WTC11 (cell line): ENCODE data around the gene GTF3C2. TPM values are rescaled to one million over a fixed set of nuclear protein-coding genes. Genes with fewer than 3 reads are reported as not detected.

Experiments
- ATAC-seq: fragments of 200-7000 bp; cut with Tn5 transposase; 2 replicates; pipeline ENCODE4 v1.10.0; 2021; ENCODE audit warnings: mild to moderate bottlenecking, moderate library complexity
- CTCF ChIA-PET: fragments of 300-600 bp; sonication (Branson Sonifier 250); formaldehyde crosslinking; loops from one replicate; lab custom pipeline; 2021; ENCODE audit warnings: antibody characterized with exemption; lab: Charles Lee
- POLR2A ChIA-PET: fragments of 350-600 bp; sonication (Branson Sonifier 250); formaldehyde crosslinking; loops from one replicate; lab custom pipeline; 2021; ENCODE audit warnings: antibody characterized with exemption; lab: Charles Lee
- DNase-seq: peaks from one replicate; pipeline ENCODE4 v3.0.0; 2021; ENCODE audit warnings: low spot score
- H3K27ac Mint-ChIP-seq: 2 replicates; pipeline ENCODE4 v1.8.0; 2021; ENCODE audit warnings: mixed read lengths
- H3K27me3 Mint-ChIP-seq: 2 replicates; pipeline ENCODE4 v1.8.0; 2021; ENCODE audit warnings: low read depth, mild to moderate bottlenecking, moderate library complexity, mixed read lengths
- H3K36me3 Mint-ChIP-seq: 2 replicates; pipeline ENCODE4 v1.8.0; 2021; ENCODE audit warnings: mixed read lengths
- H3K4me1 Mint-ChIP-seq: 2 replicates; pipeline ENCODE4 v1.8.0; 2022; ENCODE audit warnings: mixed read lengths
- H3K4me3 Mint-ChIP-seq: 2 replicates; pipeline ENCODE4 v1.8.0; 2021; ENCODE audit warnings: mild to moderate bottlenecking, moderate library complexity, mixed read lengths
- H3K9me3 Mint-ChIP-seq: 2 replicates; pipeline ENCODE4 v1.8.0; 2021; ENCODE audit warnings: mixed read lengths
- CREB1 ChIP-seq: sonication (generic); formaldehyde crosslinking; IDR thresholded peaks from 2 replicates; pipeline ENCODE4 v1.8.0; 2023; ENCODE audit warnings: mild to moderate bottlenecking, missing genetic modification reagents
- FOXP1 ChIP-seq: sonication (generic); formaldehyde crosslinking; IDR thresholded peaks from 2 replicates; pipeline ENCODE4 v1.8.0; 2022; ENCODE audit warnings: missing genetic modification reagents, mild to moderate bottlenecking, moderate library complexity, borderline replicate concordance
- GABPB1 ChIP-seq: sonication (generic); formaldehyde crosslinking; IDR thresholded peaks from 2 replicates; pipeline ENCODE4 v1.8.1; 2023; ENCODE audit warnings: mild to moderate bottlenecking, missing genetic modification reagents
- JUN ChIP-seq: sonication (generic); formaldehyde crosslinking; IDR thresholded peaks from 2 replicates; pipeline ENCODE4 v1.8.0; 2023; ENCODE audit warnings: mild to moderate bottlenecking, missing genetic modification reagents
- NR2C2 ChIP-seq: sonication (generic); formaldehyde crosslinking; IDR thresholded peaks from 2 replicates; pipeline ENCODE4 v1.8.0; 2022; ENCODE audit warnings: mild to moderate bottlenecking, missing genetic modification reagents
- RORB ChIP-seq: fragments of 250-450 bp; sonication (Bioruptor Pico); IDR thresholded peaks from 2 replicates; pipeline ENCODE4 v1.9.0; 2021; ENCODE audit warnings: mild to moderate bottlenecking
- SMAD3 ChIP-seq: sonication (generic); formaldehyde crosslinking; IDR thresholded peaks from 2 replicates; pipeline ENCODE4 v1.8.0; 2022; ENCODE audit warnings: missing genetic modification reagents, mild to moderate bottlenecking, borderline replicate concordance
- SOX15 ChIP-seq: fragments of 250-450 bp; sonication (Bioruptor Pico); IDR thresholded peaks from 2 replicates; pipeline ENCODE4 v1.9.0; 2021; ENCODE audit warnings: mild to moderate bottlenecking
- TEAD1 ChIP-seq: sonication (generic); formaldehyde crosslinking; IDR thresholded peaks from 2 replicates; pipeline ENCODE4 v1.8.0; 2022; ENCODE audit warnings: mild to moderate bottlenecking, missing genetic modification reagents
- ZBTB21 ChIP-seq: sonication (generic); formaldehyde crosslinking; IDR thresholded peaks from 2 replicates; pipeline ENCODE4 v1.8.1; 2023; ENCODE audit warnings: mild to moderate bottlenecking, missing genetic modification reagents, borderline replicate concordance
- ZNF121 ChIP-seq: sonication (generic); formaldehyde crosslinking; IDR thresholded peaks from 2 replicates; pipeline ENCODE4 v1.8.0; 2023; ENCODE audit warnings: missing genetic modification reagents
- total RNA-seq: library from RNA; stranded (reverse); gene quantifications from 3 replicates; pipeline ENCODE4 v1.2.3, GENCODE V29; 2021
- TF ChIP-seq, protein P1 (sequence below): sonication (generic); formaldehyde crosslinking; IDR thresholded peaks from 2 replicates; pipeline ENCODE4 v1.8.0; 2023; ENCODE audit warnings: missing genetic modification reagents, mild to moderate bottlenecking, borderline replicate concordance
- TF ChIP-seq, protein P2 (sequence below): sonication (generic); formaldehyde crosslinking; IDR thresholded peaks from 2 replicates; pipeline ENCODE4 v1.8.0; 2022; ENCODE audit warnings: mild to moderate bottlenecking, missing genetic modification reagents
- TF ChIP-seq, protein P3 (sequence below): sonication (generic); formaldehyde crosslinking; IDR thresholded peaks from 2 replicates; pipeline ENCODE4 v1.8.1; 2023; ENCODE audit warnings: mild to moderate bottlenecking, missing genetic modification reagents
- TF ChIP-seq, protein P4 (sequence below): fragments of 250-450 bp; sonication (Bioruptor Pico); IDR thresholded peaks from 2 replicates; pipeline ENCODE4 v1.9.0; 2021; ENCODE audit warnings: moderate library complexity, mild to moderate bottlenecking, inconsistent platforms, borderline replicate concordance
- TF ChIP-seq, protein P5 (sequence below): sonication (generic); formaldehyde crosslinking; IDR thresholded peaks from 2 replicates; pipeline ENCODE4 v1.8.0; 2022; ENCODE audit warnings: mild to moderate bottlenecking, missing genetic modification reagents

The GTF3C2 gene
- total RNA-seq, 1 experiment from 2014 or later: 123 TPM

DNA sequence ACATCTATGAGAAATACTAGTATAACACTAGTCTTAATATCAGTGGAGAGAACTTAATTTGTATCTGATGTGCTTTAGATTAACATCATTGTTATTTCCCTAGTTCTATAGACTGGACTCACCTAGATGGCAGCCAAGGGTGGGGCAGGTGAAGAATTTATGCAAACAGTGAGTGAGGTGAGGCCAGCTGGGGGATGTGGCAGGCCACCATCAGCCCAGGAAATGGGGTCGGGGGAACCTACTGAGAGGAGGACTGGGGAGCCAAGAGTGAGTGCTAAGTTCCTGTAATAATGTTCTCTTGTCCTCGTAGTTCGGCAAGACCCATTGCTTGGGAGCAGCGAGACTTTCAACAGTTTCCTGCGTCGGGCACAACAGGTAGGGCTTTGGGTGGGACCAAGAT, 16.4 kb upstream of the GTF3C2 start (continued):
- TF ChIP-seq SMAD3 (CRISPR knock-in tag) (no peak), RORB (CRISPR knock-in tag) (no peak)
- TF ChIP-seq, protein P1, sequence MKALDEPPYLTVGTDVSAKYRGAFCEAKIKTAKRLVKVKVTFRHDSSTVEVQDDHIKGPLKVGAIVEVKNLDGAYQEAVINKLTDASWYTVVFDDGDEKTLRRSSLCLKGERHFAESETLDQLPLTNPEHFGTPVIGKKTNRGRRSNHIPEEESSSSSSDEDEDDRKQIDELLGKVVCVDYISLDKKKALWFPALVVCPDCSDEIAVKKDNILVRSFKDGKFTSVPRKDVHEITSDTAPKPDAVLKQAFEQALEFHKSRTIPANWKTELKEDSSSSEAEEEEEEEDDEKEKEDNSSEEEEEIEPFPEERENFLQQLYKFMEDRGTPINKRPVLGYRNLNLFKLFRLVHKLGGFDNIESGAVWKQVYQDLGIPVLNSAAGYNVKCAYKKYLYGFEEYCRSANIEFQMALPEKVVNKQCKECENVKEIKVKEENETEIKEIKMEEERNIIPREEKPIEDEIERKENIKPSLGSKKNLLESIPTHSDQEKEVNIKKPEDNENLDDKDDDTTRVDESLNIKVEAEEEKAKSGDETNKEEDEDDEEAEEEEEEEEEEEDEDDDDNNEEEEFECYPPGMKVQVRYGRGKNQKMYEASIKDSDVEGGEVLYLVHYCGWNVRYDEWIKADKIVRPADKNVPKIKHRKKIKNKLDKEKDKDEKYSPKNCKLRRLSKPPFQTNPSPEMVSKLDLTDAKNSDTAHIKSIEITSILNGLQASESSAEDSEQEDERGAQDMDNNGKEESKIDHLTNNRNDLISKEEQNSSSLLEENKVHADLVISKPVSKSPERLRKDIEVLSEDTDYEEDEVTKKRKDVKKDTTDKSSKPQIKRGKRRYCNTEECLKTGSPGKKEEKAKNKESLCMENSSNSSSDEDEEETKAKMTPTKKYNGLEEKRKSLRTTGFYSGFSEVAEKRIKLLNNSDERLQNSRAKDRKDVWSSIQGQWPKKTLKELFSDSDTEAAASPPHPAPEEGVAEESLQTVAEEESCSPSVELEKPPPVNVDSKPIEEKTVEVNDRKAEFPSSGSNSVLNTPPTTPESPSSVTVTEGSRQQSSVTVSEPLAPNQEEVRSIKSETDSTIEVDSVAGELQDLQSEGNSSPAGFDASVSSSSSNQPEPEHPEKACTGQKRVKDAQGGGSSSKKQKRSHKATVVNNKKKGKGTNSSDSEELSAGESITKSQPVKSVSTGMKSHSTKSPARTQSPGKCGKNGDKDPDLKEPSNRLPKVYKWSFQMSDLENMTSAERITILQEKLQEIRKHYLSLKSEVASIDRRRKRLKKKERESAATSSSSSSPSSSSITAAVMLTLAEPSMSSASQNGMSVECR (CRISPR knock-in tag): no peak

DNA sequence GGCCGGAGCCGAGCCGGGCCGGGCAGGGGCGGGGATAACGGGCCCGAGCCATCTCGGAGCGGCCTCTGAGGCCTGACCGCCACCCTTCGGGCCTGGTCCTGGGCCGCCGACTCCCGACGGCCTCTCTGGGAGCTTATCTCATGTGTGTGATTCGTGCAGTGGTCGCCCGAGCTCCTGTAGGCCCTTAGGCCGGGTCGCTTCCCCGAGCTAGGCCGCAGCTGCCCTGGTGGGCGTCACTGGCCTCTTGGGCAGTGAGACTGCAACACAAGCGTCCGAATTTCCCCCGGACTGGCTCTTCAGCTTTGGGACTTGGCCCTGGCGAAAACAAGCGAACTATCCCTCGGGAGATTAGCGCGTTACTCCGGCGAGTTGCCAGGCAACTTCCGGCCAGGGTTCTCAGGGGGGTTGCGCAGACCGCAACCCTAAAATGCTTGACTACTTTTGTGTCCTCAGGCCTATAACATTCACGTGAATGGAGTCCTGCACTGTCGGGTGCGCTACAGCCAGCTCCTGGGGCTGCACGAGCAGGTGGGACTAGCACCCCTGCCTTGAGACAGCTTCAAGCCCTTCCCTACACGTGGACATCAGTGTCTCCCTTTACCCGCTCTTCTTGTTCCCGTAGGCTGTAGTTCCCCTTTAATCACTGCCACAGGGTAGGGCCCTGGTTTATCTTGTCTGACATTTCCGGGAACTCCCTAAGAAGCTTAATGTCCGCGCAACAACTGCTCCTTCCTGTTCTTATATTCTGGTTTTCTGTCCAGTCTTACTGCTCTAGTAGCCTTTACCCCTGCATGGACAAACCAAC, 14.5 kb upstream of the GTF3C2 start:
- POLR2A ChIA-PET: interaction anchor here (0.9 to 1.5 kb wide), 2 partner anchors 9 to 14 kb away, joined by 4 to 9 read pairs; partner anchors contain the start of genes GTF3C2 and ZNF513
- CTCF ChIA-PET: interaction anchor here (0.6 to 1.7 kb wide), 3 partner anchors 10 to 257 kb away, joined by 3 to 6 read pairs (median 3); partner anchors contain the start of genes CCDC121, GPN1 and ZNF513
- TF ChIP-seq, protein P1 (CRISPR knock-in tag): peak; percentile 40; the same call in 1 of the 2 replicates
- TF ChIP-seq, protein P2, sequence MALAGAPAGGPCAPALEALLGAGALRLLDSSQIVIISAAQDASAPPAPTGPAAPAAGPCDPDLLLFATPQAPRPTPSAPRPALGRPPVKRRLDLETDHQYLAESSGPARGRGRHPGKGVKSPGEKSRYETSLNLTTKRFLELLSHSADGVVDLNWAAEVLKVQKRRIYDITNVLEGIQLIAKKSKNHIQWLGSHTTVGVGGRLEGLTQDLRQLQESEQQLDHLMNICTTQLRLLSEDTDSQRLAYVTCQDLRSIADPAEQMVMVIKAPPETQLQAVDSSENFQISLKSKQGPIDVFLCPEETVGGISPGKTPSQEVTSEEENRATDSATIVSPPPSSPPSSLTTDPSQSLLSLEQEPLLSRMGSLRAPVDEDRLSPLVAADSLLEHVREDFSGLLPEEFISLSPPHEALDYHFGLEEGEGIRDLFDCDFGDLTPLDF (CRISPR knock-in tag): 0 out of 2 replicates have a peak, but pooled peaks have one; percentile 28
- no peak for TF ChIP-seq NR2C2 (CRISPR knock-in tag)
- TF ChIP-seq JUN (CRISPR knock-in tag): 0 out of 2 replicates have a peak, but pooled peaks have one; percentile 81
- peaks cover 62% of the 10 kb centered on the region for H3K36me3 Mint-ChIP-seq
- H3K4me1 Mint-ChIP-seq: peaks cover 20% of the 10 kb centered on the region
- no peaks in the 10 kb centered on the region for H3K27me3 Mint-ChIP-seq
- no peak for DNase-seq
- peak overlapping the region; percentile 95 for H3K27ac Mint-ChIP-seq
- peak; percentile 7 for ATAC-seq
- no peaks in the 10 kb centered on the region for H3K9me3 Mint-ChIP-seq
- H3K4me3 Mint-ChIP-seq: peak overlapping the region; percentile 97

DNA sequence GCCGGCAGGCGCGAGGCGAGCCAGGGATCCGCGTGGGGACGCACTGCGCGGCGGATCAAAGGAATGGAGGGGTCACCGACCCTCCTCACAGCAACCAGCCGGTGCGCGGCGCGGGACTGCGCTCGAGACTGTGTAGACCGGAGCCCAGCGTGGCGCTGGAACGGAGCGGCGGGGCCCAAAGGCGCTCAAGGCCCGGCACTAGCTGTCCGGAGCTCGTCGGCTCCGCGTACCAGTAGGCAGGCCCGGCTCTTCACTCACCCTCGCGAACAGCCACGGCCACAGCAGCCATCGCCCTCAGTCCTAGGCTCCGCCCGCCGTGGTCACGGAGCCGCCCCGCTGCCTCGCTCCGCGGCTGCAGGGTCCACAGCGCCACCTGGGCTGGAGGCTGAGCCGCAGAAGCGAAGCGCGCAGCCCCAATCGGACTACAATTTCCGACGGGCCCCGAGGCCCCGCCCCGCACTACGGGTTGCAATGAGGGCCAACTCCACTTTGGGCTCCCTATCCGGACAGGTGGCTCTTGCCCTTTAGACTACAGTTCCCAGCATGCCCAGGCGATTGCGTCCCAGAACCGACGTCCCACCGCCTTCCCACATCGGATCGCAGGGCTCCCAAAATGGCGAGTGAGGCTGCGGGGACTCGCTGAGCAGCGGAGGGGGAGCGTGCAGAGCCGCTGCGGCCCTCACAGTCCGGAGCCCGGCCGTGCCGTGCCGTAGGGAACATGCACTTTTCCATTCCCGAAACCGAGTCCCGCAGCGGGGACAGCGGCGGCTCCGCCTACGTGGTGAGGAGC, 13.7 kb upstream of the GTF3C2 start, which contains the start of the genes EIF2B4 and SNX17:
EIF2B4 (minus strand) TSS at position 313 of the 790 bp plus-strand sequence; CDS start at position 289, 24 bp downstream.
SNX17 (plus strand) TSS at position 591 of the 790 bp plus-strand sequence; CDS start at position 719, 128 bp downstream.
- H3K36me3 Mint-ChIP-seq: peaks cover 58% of the 10 kb centered on the region
- ChIA-PET POLR2A (interaction anchor here (0.7 to 1.6 kb wide), 7 partner anchors 10 to 119 kb away, joined by 3 to 13 read pairs (median 4); partner anchors contain the start of genes GTF3C2 and ZNF513), CTCF (interaction anchor here (0.7 to 1.9 kb wide), 14 partner anchors 11 to 314 kb away, joined by 3 to 15 read pairs (median 5); partner anchors contain the start of genes GTF3C2, MPV17 and ZNF513)
- H3K27ac Mint-ChIP-seq: peak within 1 kb of the TSS; percentile 96
- DNase-seq: peak; percentile 99
- peaks cover 20% of the 10 kb centered on the region for H3K4me1 Mint-ChIP-seq
- no peaks in the 10 kb centered on the region for H3K27me3 Mint-ChIP-seq
- no peaks in the 10 kb centered on the region for H3K9me3 Mint-ChIP-seq
- ATAC-seq: peak; percentile 91
- H3K4me3 Mint-ChIP-seq: peak within 1 kb of the TSS; percentile 97
- TF ChIP-seq TEAD1 (CRISPR knock-in tag) (peak; percentile 88; the same call in 1 of the 2 replicates), SOX15 (CRISPR knock-in tag) (no peak), CREB1 (CRISPR knock-in tag) (peak; percentile 83), ZBTB21 (CRISPR knock-in tag) (peak; percentile 8; the same call in 1 of the 2 replicates), ZNF121 (CRISPR knock-in tag) (peak; percentile 36; the same call in 1 of the 2 replicates), GABPB1 (CRISPR knock-in tag) (peak; percentile 96), FOXP1 (CRISPR knock-in tag) (peak; percentile 93; the same call in 1 of the 2 replicates)
- TF ChIP-seq, protein P3, sequence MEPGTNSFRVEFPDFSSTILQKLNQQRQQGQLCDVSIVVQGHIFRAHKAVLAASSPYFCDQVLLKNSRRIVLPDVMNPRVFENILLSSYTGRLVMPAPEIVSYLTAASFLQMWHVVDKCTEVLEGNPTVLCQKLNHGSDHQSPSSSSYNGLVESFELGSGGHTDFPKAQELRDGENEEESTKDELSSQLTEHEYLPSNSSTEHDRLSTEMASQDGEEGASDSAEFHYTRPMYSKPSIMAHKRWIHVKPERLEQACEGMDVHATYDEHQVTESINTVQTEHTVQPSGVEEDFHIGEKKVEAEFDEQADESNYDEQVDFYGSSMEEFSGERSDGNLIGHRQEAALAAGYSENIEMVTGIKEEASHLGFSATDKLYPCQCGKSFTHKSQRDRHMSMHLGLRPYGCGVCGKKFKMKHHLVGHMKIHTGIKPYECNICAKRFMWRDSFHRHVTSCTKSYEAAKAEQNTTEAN (CRISPR knock-in tag): peak; percentile 37; the same call in 1 of the 2 replicates
- TF ChIP-seq, protein P4, sequence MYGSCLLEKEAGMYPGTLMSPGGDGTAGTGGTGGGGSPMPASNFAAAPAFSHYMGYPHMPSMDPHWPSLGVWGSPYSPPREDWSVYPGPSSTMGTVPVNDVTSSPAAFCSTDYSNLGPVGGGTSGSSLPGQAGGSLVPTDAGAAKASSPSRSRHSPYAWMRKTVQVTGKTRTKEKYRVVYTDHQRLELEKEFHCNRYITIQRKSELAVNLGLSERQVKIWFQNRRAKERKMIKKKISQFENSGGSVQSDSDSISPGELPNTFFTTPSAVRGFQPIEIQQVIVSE: no peak
- TF ChIP-seq, protein P5, sequence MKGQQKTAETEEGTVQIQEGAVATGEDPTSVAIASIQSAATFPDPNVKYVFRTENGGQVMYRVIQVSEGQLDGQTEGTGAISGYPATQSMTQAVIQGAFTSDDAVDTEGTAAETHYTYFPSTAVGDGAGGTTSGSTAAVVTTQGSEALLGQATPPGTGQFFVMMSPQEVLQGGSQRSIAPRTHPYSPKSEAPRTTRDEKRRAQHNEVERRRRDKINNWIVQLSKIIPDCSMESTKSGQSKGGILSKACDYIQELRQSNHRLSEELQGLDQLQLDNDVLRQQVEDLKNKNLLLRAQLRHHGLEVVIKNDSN (CRISPR knock-in tag): peak; percentile 30
